NOMO-1 (cell line): ENCODE data around the gene PGR.

Source experiments
- DNase-seq, 2 experiments: peaks; one replicate each; lab custom pipeline; 2025; ENCODE audit not compliant: unreplicated experiment in 2 of 2; lab: John Stamatoyannopoulos, UW

The PGR gene

DNA sequence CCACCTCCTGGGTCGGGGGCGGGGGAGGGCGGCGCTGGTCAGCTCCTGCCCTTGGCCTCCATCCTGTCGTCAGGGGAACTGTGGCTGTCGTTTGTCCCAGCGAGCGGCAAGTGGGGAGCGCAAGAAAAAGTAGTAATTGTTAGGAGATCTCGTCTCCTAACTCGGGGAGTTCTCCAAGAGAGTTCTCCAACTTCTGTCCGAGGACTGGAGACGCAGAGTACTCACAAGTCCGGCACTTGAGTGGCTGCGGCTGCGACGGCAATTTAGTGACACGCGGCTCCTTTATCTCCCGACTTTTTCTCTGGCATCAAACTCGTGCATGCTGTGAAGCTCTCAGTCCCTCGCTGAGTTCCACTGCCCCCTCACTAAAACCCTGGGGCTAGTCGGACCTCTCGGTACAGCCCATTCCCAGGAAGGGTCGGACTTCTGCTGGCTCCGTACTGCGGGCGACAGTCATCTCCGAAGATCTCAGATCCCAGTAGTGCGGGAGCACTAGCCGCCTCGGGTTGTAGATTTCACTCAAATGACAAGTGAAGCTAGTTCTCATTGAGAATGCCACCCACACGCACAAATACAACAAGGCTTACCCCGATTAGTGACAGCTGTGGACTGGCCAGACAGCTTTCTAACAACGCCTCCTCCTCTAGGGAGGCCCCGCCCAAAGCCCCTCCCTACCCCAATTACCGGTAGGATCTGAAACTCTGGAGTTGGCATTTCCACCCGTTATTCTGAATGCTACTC, at the start of gene PGR:
TSS of gene PGR (minus strand) at position 611 of the 741 bp plus-strand sequence. CDS start 743 bp downstream, outside the sequence.
- no peak for DNase-seq

DNA sequence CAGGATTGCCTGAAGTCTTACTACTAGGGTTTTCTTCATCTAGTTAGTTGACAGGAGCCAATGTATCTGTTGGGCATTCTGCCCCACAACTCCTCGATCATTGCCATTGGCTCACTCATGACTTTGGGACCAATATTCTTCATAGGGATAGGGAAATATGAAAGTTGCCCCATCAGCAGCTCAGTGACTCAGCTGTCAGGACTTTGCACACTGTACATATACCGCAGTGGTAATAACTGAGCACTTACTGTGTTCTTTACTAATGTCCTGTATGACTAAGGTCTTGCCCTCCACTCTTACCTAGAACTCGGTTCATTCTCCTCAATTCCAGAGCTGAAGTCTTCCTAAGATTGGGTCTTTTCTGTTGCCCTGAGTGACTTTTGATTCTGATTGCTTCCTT, 46.8 kb upstream of the PGR start:
- no peak for DNase-seq

DNA sequence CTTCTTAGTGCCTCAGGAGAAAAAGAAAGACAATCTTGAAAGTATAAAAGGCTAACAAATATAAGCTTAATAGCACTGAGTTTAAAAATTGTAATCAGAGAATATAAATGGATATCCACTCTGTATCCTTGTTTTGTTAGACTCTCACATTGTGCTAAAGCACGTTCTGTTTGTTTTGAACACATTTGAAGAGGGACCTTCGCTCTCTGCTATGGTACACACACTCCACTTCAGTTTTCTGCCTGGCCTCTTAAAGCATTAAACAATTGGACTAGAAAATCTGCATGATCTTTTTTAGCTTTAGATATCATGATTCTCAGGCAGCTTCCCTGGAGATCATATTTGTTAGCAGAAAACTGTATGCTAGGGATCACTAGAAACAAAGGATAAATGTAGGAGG, 40.3 kb upstream of the PGR start:
- DNase-seq, result no peak

DNA sequence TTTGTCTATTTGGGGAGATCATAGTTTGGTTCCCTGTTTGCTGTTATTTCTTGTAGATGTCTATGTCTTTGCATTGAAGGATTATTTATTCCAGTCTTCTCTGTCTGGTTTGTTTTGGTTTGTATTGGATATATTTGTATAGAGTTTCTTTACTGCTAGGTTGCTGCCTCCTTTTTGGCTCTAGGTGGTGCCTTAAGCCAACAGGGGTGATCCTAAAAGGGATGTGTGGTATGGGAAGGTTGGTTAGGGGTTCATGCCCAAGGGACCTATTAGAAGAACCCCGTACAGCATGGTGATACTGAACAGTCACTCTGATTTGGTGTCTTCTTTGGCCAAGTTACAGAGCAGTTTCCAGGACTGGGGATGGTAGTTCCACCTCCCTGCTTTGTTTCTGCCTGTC, 36.4 kb upstream of the PGR start:
- DNase-seq, result no peak

DNA sequence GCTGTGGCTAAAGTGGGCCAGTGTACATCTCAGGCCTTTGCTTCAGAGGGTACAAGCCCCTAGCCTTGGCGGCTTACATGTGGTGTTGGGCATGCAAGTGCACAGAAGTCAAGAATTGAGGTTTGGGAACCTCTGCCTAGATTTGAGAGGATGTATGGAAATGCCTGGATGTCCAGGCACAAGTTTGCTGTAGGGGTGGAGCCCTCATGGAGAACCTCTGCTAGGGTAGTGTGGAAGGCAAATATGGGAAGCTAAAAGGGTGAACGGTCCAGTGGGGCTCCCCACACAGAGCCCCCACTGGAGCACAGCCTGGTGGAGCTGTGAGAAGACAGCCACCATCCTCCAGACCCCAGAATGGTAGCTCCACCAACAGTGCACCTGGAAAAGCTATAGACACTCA, 28.5 kb upstream of the PGR start:
- DNase-seq, result no peak

DNA sequence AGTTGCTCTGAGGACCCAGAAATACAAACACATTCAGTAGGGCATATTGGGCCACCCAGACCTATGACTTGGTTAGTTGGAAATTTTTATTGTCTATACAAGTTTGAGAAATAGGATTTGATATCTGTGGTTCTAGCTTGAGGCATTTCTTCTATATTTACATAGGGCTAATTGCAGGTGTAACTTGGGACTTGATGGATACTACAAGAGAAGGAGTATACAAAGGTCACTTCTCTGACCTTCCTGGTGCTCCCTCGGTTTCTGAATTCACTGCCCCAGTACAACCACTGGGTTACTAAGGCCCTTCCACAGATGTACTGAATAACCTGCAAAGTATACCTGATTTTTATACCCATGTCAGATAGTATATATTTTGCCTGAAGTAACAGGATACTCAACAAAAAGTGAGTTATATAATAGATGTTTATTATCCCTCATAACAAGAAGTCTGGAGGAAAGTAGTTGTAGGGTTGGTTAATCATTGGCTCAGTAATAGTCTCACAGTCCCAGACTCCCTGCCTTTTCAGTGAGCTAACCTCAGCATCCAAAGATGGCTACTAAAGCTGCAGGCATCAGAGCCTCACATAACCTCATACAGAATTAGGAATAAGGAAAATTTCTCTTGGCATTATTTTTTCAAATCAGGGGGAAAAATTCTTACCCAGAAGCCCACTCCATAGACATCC, 8.8 kb upstream of the PGR start:
- no peak for DNase-seq

DNA sequence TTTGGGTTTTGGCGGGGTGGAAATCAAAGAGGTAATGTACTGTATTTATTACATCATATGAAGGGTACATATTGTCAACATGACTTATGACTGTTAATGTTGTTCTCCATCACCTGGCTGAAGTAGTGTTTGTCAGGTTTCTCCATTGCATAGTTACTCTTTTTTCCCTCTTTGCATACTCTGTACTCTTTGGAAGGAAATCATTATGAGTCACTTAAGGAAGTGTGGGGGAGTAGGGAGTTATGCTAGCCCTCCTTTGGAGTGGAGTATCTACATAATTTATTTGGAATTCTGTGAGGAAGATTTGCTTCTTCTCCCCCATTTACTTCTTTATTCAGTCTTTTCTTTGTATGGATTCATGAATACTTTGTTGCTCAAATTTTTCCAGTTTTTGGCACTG, 3.6 kb upstream of the PGR start:
- no peak for DNase-seq

DNA sequence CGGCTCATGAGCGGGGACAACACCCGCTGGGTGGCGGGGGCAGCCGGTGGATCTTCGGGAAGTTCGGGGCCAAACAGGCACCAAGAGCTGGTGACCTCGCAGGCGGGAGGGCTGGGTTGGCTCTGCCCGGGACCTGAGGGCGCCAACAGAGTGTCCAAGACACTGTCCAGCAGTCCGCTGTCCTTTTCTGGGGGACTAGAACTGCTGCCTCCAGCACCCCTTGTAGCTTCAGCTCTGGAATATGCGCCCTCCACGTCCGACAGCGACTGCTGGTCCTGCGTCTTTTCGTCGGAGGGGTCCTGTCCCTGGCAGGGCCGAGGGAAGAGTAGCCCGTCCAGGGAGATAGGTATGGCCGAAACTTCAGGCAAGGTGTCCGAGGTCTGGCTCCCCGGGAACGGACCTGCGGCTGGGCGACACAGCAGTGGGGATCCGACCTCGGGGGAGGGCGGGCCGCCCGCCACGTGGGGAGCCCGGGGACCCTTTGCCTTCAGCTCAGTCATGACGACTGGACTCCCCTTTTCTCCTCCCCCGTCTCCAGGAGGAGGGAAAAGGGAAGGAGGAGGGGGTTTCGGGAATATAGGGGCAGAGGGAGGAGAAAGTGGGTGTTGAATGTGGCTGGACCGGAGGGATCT, 926 bp downstream of the PGR start:
- no peak for DNase-seq

DNA sequence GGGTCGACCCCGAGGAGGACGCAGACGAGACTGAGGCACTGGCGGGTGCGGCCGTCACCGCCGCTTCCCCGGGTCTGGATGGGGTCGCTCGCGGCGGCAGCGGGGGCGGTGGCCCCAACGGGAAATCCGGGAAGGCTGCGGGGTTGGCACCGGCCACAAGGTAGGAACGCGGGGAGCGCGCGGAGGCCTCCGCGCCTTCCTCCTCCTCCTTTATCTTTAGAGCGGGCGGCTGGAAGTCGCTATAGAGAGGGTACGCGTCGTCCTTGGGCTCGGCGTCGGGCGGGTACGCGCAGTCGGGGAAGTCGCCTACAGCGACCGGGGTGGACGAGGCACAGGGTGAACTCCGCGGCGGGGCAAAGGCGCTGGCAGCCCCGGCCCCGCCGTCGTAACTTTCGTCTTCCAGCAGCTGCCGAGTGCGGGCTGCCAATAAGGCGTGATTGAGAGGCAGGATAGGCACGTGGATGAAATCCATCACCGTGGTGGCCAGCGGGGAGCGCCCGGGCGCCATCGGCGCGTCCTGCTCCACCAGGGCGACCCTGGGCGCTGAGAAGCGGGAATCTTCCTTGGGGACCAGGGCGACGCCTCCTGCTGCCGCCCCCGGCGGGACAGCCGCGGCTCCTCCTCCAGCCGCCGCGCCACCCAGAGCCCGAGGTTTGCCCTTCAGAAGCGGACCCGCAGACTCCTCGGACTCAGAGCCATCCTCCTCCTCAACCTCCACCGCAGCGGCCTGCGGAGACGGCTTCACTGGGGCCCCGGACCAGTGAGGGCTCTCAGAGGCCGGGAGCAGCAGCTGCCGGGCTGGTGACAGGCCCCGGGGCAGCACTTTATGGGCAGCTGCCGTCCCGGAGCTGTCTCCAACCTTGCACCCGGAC, 1.7 kb downstream of the PGR start:
- no peak for DNase-seq

DNA sequence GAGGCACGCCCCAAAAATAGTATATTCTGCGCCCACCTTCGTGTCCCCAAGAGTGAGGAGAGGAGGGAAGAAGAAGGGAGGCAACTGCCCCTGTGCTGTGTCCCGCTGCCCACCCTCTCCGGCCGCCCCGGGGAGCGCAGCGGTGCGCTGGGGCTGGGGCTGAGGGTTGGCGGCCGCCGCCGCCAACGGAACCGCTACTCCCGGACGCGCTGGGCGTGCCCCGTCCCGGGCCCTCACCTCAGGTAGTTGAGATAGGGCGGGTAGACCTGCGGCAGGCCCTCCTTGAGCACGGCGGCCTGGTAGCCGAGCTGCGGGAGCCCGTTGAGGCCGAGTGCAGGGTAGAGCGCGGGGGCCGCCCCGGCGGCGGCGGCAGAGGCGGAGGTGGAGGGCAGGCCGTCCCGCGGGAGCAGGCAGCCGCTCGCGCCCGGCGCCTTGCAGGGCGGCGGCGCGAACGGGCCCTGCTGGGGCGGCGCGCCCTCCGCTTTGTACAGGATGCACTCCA, 2.4 kb downstream of the PGR start:
- no peak for DNase-seq

DNA sequence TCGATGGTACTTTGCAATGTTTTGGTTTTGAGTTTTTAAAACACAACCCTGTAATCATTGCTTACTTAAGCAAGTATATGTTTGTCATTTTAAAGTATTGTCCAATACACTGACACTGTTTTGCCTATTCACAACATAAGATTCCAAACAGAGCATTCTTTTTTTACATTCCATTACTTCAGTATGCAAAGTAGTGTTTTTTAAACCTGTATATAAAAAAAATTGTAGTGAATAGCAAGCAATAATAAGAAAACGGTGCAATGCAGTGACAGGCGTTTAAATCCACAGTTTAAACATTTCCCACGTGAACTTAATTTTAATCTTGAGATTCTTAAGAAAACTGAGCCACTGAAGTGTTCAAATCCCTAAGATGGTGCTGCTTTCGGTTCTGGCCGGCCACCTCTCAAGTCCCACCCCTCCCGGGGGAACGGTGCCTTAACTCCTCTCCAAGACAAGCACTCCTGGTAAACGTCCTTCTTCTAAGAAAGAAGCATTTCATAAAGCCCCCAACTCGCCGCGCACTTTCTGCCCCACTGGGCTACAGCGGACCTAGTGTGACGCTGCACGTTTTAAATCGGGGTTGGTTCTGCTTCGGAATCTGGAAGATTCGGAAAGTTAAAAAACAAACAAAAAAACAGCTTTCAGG, 2.9 kb downstream of the PGR start:
- DNase-seq, result no peak

DNA sequence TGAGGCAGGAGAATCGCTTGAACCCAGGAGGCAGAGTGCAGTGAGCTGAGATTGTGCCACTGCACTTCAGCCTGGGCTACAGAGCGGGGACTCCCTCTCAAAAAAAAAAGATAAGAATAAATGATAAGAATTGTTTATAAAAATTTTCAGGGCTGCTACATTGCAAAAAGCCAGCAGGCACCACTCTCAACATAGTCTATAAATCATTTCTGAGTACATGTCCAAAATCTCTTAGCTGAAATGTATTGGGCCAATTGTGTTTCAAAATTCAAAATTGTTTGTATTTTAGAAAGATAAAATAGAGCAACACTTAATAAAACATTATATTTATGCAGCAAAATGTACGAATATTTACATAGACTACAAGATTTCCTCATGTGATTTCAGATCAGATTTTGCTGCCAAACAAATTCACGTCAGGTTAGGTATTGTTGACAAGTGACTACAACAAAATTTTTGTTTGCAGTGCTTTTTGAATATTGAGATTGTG, 13.9 kb downstream of the PGR start:
- DNase-seq, result no peak

DNA sequence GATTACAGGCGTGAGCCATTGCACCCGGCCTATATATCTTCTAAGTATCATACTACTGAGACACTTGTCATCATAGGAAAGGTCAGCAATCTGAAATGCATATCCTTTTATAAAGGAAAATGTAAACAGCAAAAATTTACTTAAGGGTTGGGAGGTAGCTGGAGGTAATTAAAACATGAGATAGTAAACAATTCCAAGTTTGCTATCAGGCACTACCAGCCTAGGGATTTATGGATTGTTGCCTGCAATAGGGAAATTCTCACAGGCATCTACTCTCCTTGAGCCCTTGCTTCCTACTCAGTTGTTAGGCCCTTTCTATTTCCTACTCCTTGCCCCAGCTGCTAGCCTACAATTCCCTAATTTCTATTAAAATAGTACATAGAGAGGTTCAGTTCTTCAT, 16.1 kb downstream of the PGR start:
- DNase-seq, result no peak

DNA sequence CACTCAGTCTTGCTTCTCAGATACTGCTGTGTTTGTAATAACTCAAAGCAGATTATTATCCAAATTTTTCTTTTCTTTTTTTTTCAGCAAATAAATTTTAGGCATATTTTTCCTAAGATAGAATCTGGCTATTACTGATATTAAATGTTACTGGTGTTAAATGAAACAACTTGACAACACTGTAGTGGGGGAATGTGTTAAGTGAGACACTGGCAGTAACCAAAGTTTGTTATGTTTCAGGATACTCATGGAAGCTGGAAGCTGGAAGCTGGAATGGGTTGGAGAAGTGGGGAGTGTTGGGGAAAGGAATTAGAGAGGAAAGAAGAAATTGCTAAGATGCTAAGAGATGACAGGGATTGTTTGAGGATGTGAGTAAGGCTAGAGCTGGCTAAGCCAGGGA, 24.9 kb downstream of the PGR start:
- DNase-seq, result no peak

DNA sequence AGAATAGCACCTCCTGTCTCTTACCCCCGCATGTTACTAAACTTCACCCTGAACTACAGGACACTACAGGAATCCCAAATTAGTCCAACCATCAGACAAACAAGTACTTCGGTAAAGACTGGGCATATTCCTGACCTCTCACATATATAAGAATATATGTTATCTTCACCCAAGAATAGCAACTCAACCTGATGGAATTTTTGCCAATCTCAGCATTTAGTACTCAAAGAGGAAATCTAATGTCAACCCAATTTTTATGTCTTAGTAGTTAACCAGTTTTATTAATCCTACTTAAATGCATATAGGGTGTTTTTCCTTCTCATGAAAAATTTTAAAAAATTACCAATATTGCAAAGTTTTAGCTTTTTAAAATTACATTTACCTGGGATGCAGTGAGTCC, 26.2 kb downstream of the PGR start:
- DNase-seq, result no peak

DNA sequence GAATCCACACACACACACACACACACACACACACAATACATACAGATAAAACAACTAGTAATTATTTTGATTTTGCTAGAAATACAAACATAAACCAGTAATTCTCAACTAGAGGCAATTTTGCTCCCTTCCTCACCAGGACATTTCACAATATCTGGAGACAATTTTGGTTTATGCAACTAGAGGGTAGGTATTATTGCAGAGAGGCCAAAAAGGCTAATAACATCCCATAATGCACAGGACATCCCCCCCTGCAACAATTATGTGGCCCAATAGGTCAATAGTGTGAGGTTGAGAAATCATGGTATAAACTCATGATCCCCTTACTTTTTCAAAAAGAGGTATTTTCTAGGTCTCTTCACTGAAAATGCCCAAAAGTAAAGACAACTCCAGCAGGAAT, 29.0 kb downstream of the PGR start:
- no peak for DNase-seq

DNA sequence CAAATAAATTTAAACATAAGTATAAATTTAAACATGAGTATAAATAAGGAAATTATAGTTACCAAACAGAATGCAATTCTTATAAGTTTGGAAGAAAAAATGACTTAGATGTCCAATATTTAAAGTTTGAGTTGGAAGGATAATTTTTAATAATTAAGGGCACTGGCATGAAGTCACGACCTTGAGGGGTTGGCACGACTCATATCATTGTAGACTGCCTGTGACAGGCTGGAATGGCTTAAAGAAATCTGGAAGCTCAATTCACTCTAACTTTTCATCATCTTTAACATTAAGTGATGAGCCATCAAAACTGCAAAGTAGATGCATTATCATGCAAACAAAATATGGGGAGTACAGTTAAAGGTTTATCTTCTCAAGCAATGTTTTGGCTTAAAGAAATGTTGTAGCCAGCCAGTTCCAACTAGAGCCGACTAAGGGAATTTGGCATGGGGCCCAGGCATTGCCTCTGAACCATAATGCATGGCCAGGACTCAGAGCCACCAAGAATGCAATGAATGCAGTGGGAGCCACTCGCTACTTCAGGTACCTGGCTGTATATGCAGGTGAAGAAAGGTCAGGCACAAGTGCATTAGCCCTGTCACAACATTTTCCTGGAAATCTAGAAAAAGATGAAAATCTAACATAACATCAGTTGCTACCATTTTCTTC, 33.4 kb downstream of the PGR start:
- DNase-seq, result no peak

DNA sequence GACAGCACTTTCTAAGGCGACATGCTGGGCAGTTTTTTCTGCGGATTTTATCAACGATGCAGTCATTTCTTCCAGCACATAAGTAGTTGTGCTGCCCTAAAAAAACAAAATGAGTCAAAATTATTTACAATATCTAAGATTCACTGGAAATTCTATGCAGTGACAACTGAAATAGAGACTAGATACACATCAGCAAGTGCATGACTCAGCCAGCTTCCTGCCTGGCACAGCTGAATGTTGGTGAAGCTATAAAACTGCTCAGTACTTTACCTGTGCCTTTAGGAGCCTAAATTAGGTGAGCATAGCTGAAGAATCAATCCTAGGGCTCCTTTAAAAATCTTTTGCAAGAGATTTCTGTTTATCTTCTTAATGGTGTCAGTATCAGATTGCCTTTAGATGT, 37.8 kb downstream of the PGR start:
- no peak for DNase-seq

DNA sequence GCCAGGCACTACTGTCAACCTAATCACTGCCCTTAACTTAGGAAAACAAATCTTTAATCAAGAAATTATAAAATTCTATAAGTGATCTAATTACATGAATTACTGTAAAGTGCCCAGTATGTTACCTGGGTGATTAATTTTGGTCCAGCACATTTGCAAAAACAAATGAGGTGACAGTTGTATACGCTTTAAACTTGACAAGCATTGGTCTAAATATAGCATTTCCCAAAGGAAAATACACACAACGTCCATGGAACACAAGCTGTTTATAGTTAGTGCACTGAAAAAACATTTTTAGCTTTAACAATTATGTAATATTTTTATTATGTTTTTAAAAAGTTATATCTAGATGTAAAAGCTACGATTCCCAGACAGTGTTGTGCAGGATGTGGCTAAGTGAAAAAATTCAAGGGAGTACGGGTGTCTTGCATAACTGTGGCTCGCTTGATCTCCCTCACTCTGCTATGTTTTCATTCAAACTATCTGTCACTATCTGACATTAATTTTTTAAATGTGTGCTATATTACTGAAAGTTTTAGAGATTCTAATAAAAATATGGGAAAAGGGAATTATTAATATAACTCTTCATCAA, 38.8 kb downstream of the PGR start:
- no peak for DNase-seq
